Kidney (tissue), 14 donors: Measurements from ENCODE around the gene CYB561. TPM values are rescaled to one million over a fixed set of nuclear protein-coding genes. Genes with fewer than 3 reads are reported as not detected.

Experiments
- DNase-seq, 5 donors: peaks; one replicate each; pipeline ENCODE4 v3.0.0-alpha.2; 2013 to 2020
- FAIRE-seq: peaks from 2 replicates; lab custom pipeline; 2012; peaks lifted over from hg19 to GRCh38; lab: Jason Lieb, UNC
- H3K27ac ChIP-seq, 2 donors: one replicate each; pipeline ENCODE4 v1.7.0; 2013; ENCODE audit warnings: low read depth in 2 of 2, low read length in 2 of 2, inconsistent platforms in 1 of 2
- H3K27me3 ChIP-seq: one replicate; pipeline ENCODE4 v1.7.1; 2013; ENCODE audit warnings: low read length, inconsistent platforms; ENCODE audit not compliant: control insufficient read depth, insufficient read depth
- H3K36me3 ChIP-seq, 3 donors: one replicate each; pipeline versions ENCODE4 v1.7.0 to v1.7.1; 2013; ENCODE audit warnings: low read length in 3 of 3, control low read depth in 1 of 3, inconsistent platforms in 1 of 3; ENCODE audit not compliant: insufficient read depth in 3 of 3, control insufficient read depth in 2 of 3
- H3K4me1 ChIP-seq, 3 donors: one replicate each; pipeline versions ENCODE4 v1.7.0 to v1.7.1; 2013; ENCODE audit warnings: low read length in 3 of 3, inconsistent platforms in 1 of 3, low read depth in 1 of 3; ENCODE audit not compliant: control insufficient read depth in 2 of 3, insufficient read depth in 2 of 3
- H3K4me3 ChIP-seq, 3 donors: one replicate each; pipeline versions ENCODE4 v1.7.0 to v1.8.1; 2013; ENCODE audit warnings: low read length in 3 of 3, control low read depth in 1 of 3, inconsistent platforms in 1 of 3
- H3K9ac ChIP-seq, 3 donors: one replicate each; pipeline versions ENCODE4 v1.7.0 to v1.7.1; 2013; ENCODE audit warnings: low read length in 3 of 3, control low read depth in 1 of 3, inconsistent platforms in 1 of 3
- H3K9me3 ChIP-seq, 3 donors: one replicate each; pipeline versions ENCODE4 v1.7.0 to v1.7.1; 2013; ENCODE audit warnings: low read length in 3 of 3, control low read depth in 1 of 3, inconsistent platforms in 1 of 3; ENCODE audit not compliant: control insufficient read depth in 2 of 3, insufficient read depth in 1 of 3
- CTCF ChIP-seq: IDR thresholded peaks from 3 replicates; pipeline ENCODE4 v1.5.1; 2012; ENCODE audit warnings: mild to moderate bottlenecking, moderate library complexity, borderline replicate concordance; ENCODE audit not compliant: insufficient read depth; ENCODE audit errors: extremely low read depth
- intact Hi-C: fragments of 100-400 bp; cut with DNase I; formaldehyde crosslinking; loops from one replicate; pipeline ENCODE4 v1.11.1; 2022
- polyA plus RNA-seq: library from polyadenylated mRNA; stranded (reverse); fragments of 350-450 nt; fragmentation: Illumina TruSeq; extraction: RNeasy Lipid Tissue Mini Kit (QIAGEN cat#74804); gene quantifications from one replicate; pipeline ENCODE4 v1.2.3, GENCODE V29; 2014; ENCODE audit warnings: low read depth, low replicate concordance; ENCODE audit not compliant: insufficient read depth
- total RNA-seq: library from RNA; stranded (reverse); fragmentation: NEBNext Ultra II Directional; extraction: Animal tissue kit (Norgen Biotek cat#: 25700); gene quantifications from one replicate; pipeline ENCODE4 v1.2.1, GENCODE V29; 2021
- donor health status: control.
- donor health status: control.
- donor health status: control.
- donor health status: control.
- donor health status: control.
- donor health status: DM: yes; HTN: yes; CAD: no.
- donor health status: Normal renal cell carcinoma (clear cell type).

Gene CYB561
- total and polyA plus RNA-seq, 2 donors from 2014 or later: 38.4 to 51.1 TPM

- Histone ChIP-seq H3K4me1 (no peaks in the 10 kb centered on the region), H3K4me3 (no peak overlapping the region), H3K27ac (no peak overlapping the region), H3K9me3 (no peaks in the 10 kb centered on the region), H3K36me3 (peaks cover 2 to 12% (median 9%) of the 10 kb centered on the region in 3 donors), H3K9ac (no peak overlapping the region), H3K27me3 (no peaks in the 10 kb centered on the region)
- no peak for FAIRE-seq
- no peak for DNase-seq
- TF ChIP-seq CTCF: no peak
- intact Hi-C loops: no loop called here
These were observed 56.0 kb downstream of the CYB561 start for GRCh38 chr17:63390090-63390489.

- FAIRE-seq (no peak), DNase-seq (peak in 1 of 5 donors; percentile 10)
- H3K9ac ChIP-seq: no peak overlapping the region
- no peak for TF ChIP-seq CTCF
- no peak overlapping the region for H3K4me3 ChIP-seq
- H3K27ac ChIP-seq: no peak overlapping the region
- no peaks in the 10 kb centered on the region for H3K27me3 ChIP-seq
- H3K36me3 ChIP-seq: peaks cover 2 to 11% (median 9%) of the 10 kb centered on the region in 3 donors
- H3K9me3 ChIP-seq: no peaks in the 10 kb centered on the region
- no peaks in the 10 kb centered on the region for H3K4me1 ChIP-seq
- intact Hi-C loops: no loop called here
These were observed 58.3 kb downstream of the CYB561 start for GRCh38 chr17:63387656-63388340.

GRCh38 chr17:63382826-63383225 lies 63.3 kb downstream of the CYB561 start:
- intact Hi-C loops: no loop called here
- H3K4me1 ChIP-seq: no peaks in the 10 kb centered on the region
- no peak for TF ChIP-seq CTCF
- H3K9me3 ChIP-seq: no peaks in the 10 kb centered on the region
- H3K27ac ChIP-seq: no peak overlapping the region
- no peak overlapping the region for H3K4me3 ChIP-seq
- H3K36me3 ChIP-seq: peaks cover 0 to 2% (median 0%) of the 10 kb centered on the region in 3 donors
- no peak overlapping the region for H3K9ac ChIP-seq
- FAIRE-seq (no peak), DNase-seq (no peak)
- no peaks in the 10 kb centered on the region for H3K27me3 ChIP-seq

Other genes starting within 250 kb of the CYB561 start
- gene ACE, start 30.8 kb upstream of the CYB561 start, total RNA-seq: 4.3 TPM
- 12.9 TPM for gene ACE, start 30.8 kb upstream of the CYB561 start, polyA plus RNA-seq
- gene KCNH6, start 77.1 kb upstream of the CYB561 start, total RNA-seq: 0.57 TPM
- 4.8 TPM for gene KCNH6, start 77.1 kb upstream of the CYB561 start, polyA plus RNA-seq
- gene DCAF7, start 104.2 kb upstream of the CYB561 start, total RNA-seq: 81.0 TPM
- 19.9 TPM for gene DCAF7, start 104.2 kb upstream of the CYB561 start, polyA plus RNA-seq
- 18.4 TPM for gene TACO1, start 154.6 kb upstream of the CYB561 start, total RNA-seq
- gene TACO1, start 154.6 kb upstream of the CYB561 start, polyA plus RNA-seq: 80.1 TPM
- gene MAP3K3, start 176.1 kb upstream of the CYB561 start, total RNA-seq: 50.5 TPM
- gene MAP3K3, start 176.1 kb upstream of the CYB561 start, polyA plus RNA-seq: 17.4 TPM